Stomach (tissue), 9 donors: ENCODE results near the gene KRT9. TPM values are rescaled to one million over a fixed set of nuclear protein-coding genes. Genes with fewer than 3 reads are reported as not detected.
A peak's percentile ranks its signal among the peaks of the same experiment; 100 is the strongest.

Experiments
- DNase-seq, 2 donors: peaks; one replicate each; pipeline versions ENCODE4 v3.0.0 to v3.0.0-alpha.2; 2013 to 2019
- H3K27ac ChIP-seq, 5 donors: fragments of 200-600 bp in 4 of 5; sonication (generic) in 4 of 5; one replicate each; pipeline ENCODE4 v1.5.1; 2013 to 2019; ENCODE audit warnings: mild to moderate bottlenecking in 1 of 5, moderate library complexity in 1 of 5
- H3K27me3 ChIP-seq, 3 donors: fragments of 200-600 bp; sonication (generic); one replicate each; pipeline ENCODE4 v1.5.1; 2017 to 2019; ENCODE audit warnings: mixed run types in 1 of 3
- H3K36me3 ChIP-seq, 4 donors: fragments of 200-600 bp; sonication (generic); 1 replicate in 3 of 4; 2 replicates in 1 of 4; pipeline ENCODE4 v1.5.1; 2016 to 2019
- H3K4me1 ChIP-seq, 4 donors: fragments of 200-600 bp; sonication (generic); one replicate each; pipeline ENCODE4 v1.5.1; 2016 to 2019
- H3K4me3 ChIP-seq, 4 donors: fragments of 200-600 bp; sonication (generic) in 3 of 4; one replicate each; pipeline ENCODE4 v1.5.1; 2016 to 2019; ENCODE audit warnings: mild to moderate bottlenecking in 1 of 4
- H3K9me3 ChIP-seq, 4 donors: fragments of 200-600 bp; sonication (generic); one replicate each; pipeline ENCODE4 v1.5.1; 2016 to 2019
- CTCF ChIP-seq, 7 experiments: fragments of 450-650 bp in 4 of 7; fragments of 200-600 bp in 3 of 7; sonication (generic) in 3 of 7; IDR thresholded peaks; one replicate each; pipeline ENCODE4 v1.5.1; 2016 to 2019; ENCODE audit warnings: antibody characterized with exemption in 7 of 7, control low read depth in 2 of 7, mild to moderate bottlenecking in 1 of 7
- EP300 ChIP-seq: sonication (generic); formaldehyde crosslinking; IDR thresholded peaks from one replicate; pipeline ENCODE4 v1.6.1; 2017; ENCODE audit warnings: antibody characterized with exemption
- POLR2A ChIP-seq, 4 donors: fragments of 450-650 bp; IDR thresholded peaks; one replicate each; pipeline ENCODE4 v1.6.1; 2016; ENCODE audit warnings: antibody characterized with exemption in 4 of 4, control low read depth in 2 of 4, mild to moderate bottlenecking in 1 of 4, moderate library complexity in 1 of 4
- POLR2AphosphoS5 ChIP-seq, 3 donors: sonication (generic); formaldehyde crosslinking; IDR thresholded peaks; one replicate each; pipeline ENCODE4 v1.6.1; 2016; ENCODE audit warnings: antibody characterized with exemption in 3 of 3
- WGBS, 5 donors: extraction: QIAGEN DNeasy Blood & Tissue Kit in 3 of 5; methylation state at CpG; one replicate each; pipeline versions ENCODE4 v1.1.5 to v1.1.7; 2013 to 2018; 5-methylcytosine and 5-hydroxymethylcytosine counted together
- intact Hi-C: fragments of 100-400 bp; cut with DNase I; formaldehyde crosslinking; loops from one replicate; pipeline ENCODE4 v1.15.1; 2023; ENCODE audit warnings: low total_unique reads
- polyA plus RNA-seq, 3 donors: library from polyadenylated mRNA; stranded (reverse); fragments of 200-250 nt; gene quantifications; one replicate each; pipeline ENCODE4 v1.2.3, GENCODE V29; 2013
- total RNA-seq, 5 donors: library from RNA; depleted of rRNA; stranded (reverse); fragments of >200 nt; gene quantifications; one replicate each; pipeline versions ENCODE4 v1.1.0 to v1.2.3, GENCODE V29; 2014 to 2016
- donor health status: healthy with polysubstance abuse.
- donor health status: Bipolar disorder and iron deficiency.
- donor health status: healthy.

The KRT9 gene
- total and polyA plus RNA-seq, 8 donors = not detected

GRCh38 chr17:41531993-41532392 lies 39.9 kb downstream of the KRT9 start:
- H3K9me3 ChIP-seq = no peaks in the 10 kb centered on the region
- no peak overlapping the region for H3K27ac ChIP-seq
- 60 to 78% (median 70%) methylated on average over 1 of the region's 1 CpG for whole genome bisulfite sequencing, 5 donors
- no peaks in the 10 kb centered on the region for H3K36me3 ChIP-seq
- TF ChIP-seq CTCF (IDR thresholded peaks at IDR 0.05) = no peak
- TF ChIP-seq POLR2A (IDR thresholded peaks at IDR 0.05) = no peak
- TF ChIP-seq EP300 = no peak
- TF ChIP-seq POLR2AphosphoS5 (IDR thresholded peaks at IDR 0.05) = no peak
- intact Hi-C loops = no loop called here
- H3K27me3 ChIP-seq = peaks cover 0 to 72% (median 34%) of the 10 kb centered on the region in 3 donors
- peaks cover 8 to 43% (median 34%) of the 10 kb centered on the region in 4 donors for H3K4me1 ChIP-seq
- no peak overlapping the region for H3K4me3 ChIP-seq
- DNase-seq = no peak

- WGBS, 5 donors = 29 to 51% (median 46%) methylated on average over 8 of the region's 8 CpGs
- TF ChIP-seq CTCF (IDR thresholded peaks at IDR 0.05) (no peak), POLR2AphosphoS5 (IDR thresholded peaks at IDR 0.05) (peak in 2 of 3 donors; percentile 72 to 73)
- intact Hi-C loops = no loop called here
- Histone ChIP-seq H3K4me1 (peaks cover 8 to 47% (median 33%) of the 10 kb centered on the region in 4 donors), H3K36me3 (peaks cover 0 to 1% (median under 1%) of the 10 kb centered on the region in 4 donors), H3K27me3 (peaks cover 0 to 64% (median 39%) of the 10 kb centered on the region in 3 donors), H3K27ac (peak overlapping the region; percentile 74 to 89 (median 85)), H3K4me3 (no peak overlapping the region), H3K9me3 (no peaks in the 10 kb centered on the region)
- DNase-seq = peak; percentile 65 to 87
These were observed 41.5 kb downstream of the KRT9 start for GRCh38 chr17:41530062-41531048.

- TF ChIP-seq EP300 = no peak
- no peak for TF ChIP-seq POLR2A (IDR thresholded peaks at IDR 0.05)
- no peak for TF ChIP-seq CTCF (IDR thresholded peaks at IDR 0.05)
- no peak for TF ChIP-seq POLR2AphosphoS5 (IDR thresholded peaks at IDR 0.05)
- peaks cover 0 to 10% (median 6%) of the 10 kb centered on the region in 4 donors for H3K36me3 ChIP-seq
- no peaks in the 10 kb centered on the region for H3K9me3 ChIP-seq
- intact Hi-C loops = no loop called here
- peaks cover 0 to 64% (median 34%) of the 10 kb centered on the region in 3 donors for H3K27me3 ChIP-seq
- H3K4me1 ChIP-seq = peaks cover 8 to 55% (median 39%) of the 10 kb centered on the region in 4 donors
- no peak overlapping the region for H3K4me3 ChIP-seq
- peak overlapping the region; percentile 74 to 89 (median 85) for H3K27ac ChIP-seq
- WGBS, 5 donors = 35 to 52% (median 43%) methylated on average over 5 of the region's 5 CpGs
- peak in 1 of 2 donors; percentile 34 for DNase-seq
These were observed 42.4 kb downstream of the KRT9 start for GRCh38 chr17:41529491-41529915.

GRCh38 chr17:41528959-41529353 lies 42.9 kb downstream of the KRT9 start:
- 37 to 55% (median 42%) methylated on average over 9 to 10 of the region's 10 CpGs for WGBS, 5 donors
- TF ChIP-seq EP300 (no peak), POLR2AphosphoS5 (IDR thresholded peaks at IDR 0.05) (peak in 1 of 3 donors; percentile 25)
- Histone ChIP-seq H3K27me3 (peaks cover 0 to 60% (median 34%) of the 10 kb centered on the region in 3 donors), H3K27ac (peak overlapping the region; percentile 74 to 89 (median 85)), H3K4me3 (peak overlapping the region in 1 of 4 donors; percentile 63), H3K9me3 (no peaks in the 10 kb centered on the region), H3K36me3 (peaks cover 0 to 15% (median 12%) of the 10 kb centered on the region in 4 donors), H3K4me1 (peaks cover 8 to 61% (median 41%) of the 10 kb centered on the region in 4 donors)
- intact Hi-C loops = no loop called here
- DNase-seq = peak; percentile 59 to 75
